GM12878 (cell line): ENCODE results near the gene ETFBKMT. TPM values are rescaled to one million over a fixed set of nuclear protein-coding genes. Genes with fewer than 3 reads are reported as not detected.
A peak's percentile ranks its signal among the peaks of the same experiment; 100 is the strongest.

Experiments used
- BACH1 ChIP-seq: fragments of 450-650 bp; IDR thresholded peaks from 2 replicates; pipeline ENCODE4 v1.6.1; 2017; ENCODE audit warnings: mild to moderate bottlenecking, borderline replicate concordance
- CBFB ChIP-seq: IDR thresholded peaks from 2 replicates; pipeline ENCODE4 v1.6.1; 2016; ENCODE audit warnings: antibody characterized with exemption, low read depth
- CEBPB ChIP-seq, 2 experiments: fragments of 150-350 bp in 1 of 2; IDR thresholded peaks; 2 replicates each; pipeline ENCODE4 v1.6.1; 2012 to 2014; ENCODE audit warnings: low read depth in 2 of 2, low read length in 2 of 2, borderline replicate concordance in 1 of 2, inconsistent platforms in 1 of 2
- CHD2 ChIP-seq: IDR thresholded peaks from 2 replicates; pipeline ENCODE4 v1.6.1; 2011; ENCODE audit warnings: low read depth, low read length, improper control_type of control experiment, borderline replicate concordance
- MEF2B ChIP-seq: fragments of 450-650 bp; IDR thresholded peaks from 2 replicates; pipeline ENCODE4 v1.6.1; 2018; ENCODE audit warnings: mild to moderate bottlenecking, moderate library complexity; ENCODE audit not compliant: partially characterized antibody, poor library complexity, severe bottlenecking
- RFX5 ChIP-seq: IDR thresholded peaks from 2 replicates; pipeline ENCODE4 v1.6.1; 2011; ENCODE audit warnings: low read depth, low read length, improper control_type of control experiment
- SP1 ChIP-seq: IDR thresholded peaks from one replicate; pipeline ENCODE4 v1.6.1; 2011; ENCODE audit warnings: low read depth, low read length
- STAT3 ChIP-seq: IDR thresholded peaks from 2 replicates; pipeline ENCODE4 v1.6.1; 2011; ENCODE audit warnings: low read depth, low read length, improper control_type of control experiment
- TCF12 ChIP-seq: IDR thresholded peaks from 2 replicates; pipeline ENCODE4 v1.6.1; 2011; ENCODE audit warnings: low read depth, mild to moderate bottlenecking, low read length
- ZNF24 ChIP-seq: fragments of 450-650 bp; IDR thresholded peaks from 2 replicates; pipeline ENCODE4 v1.6.1; 2017; ENCODE audit warnings: antibody characterized with exemption, mild to moderate bottlenecking
- ZSCAN29 ChIP-seq: fragments of 450-650 bp; IDR thresholded peaks from 2 replicates; pipeline ENCODE4 v1.6.1; 2017; ENCODE audit warnings: mild to moderate bottlenecking, moderate library complexity
- polyA plus RNA-seq, 11 experiments: library from polyadenylated mRNA; depleted of rRNA in 4 of 11; unstranded in 6 of 11; stranded (reverse) in 5 of 11; fragments of >200 nt; fragmentation: Nextera tagmentation in 4 of 11; fragmentation: Illumina TruSeq in 1 of 11; extraction: Ambion mirVana in 4 of 11; extraction: Trizol in 1 of 11; gene quantifications; 1 replicate in 1 of 11; 2 replicates in 10 of 11; pipeline versions ENCODE4 v1.2.1 to v1.2.3, GENCODE V29; 2011 to 2016; ENCODE audit warnings: inconsistent platforms in 2 of 11, missing spikeins in 2 of 11, low read depth in 1 of 11
- total RNA-seq, 4 experiments: library from RNA; depleted of rRNA in 3 of 4; stranded (reverse); fragments of >200 nt in 3 of 4; fragmentation: Illumina TruSeq in 1 of 4; extraction: Trizol in 1 of 4; gene quantifications; 2 replicates each; pipeline versions ENCODE4 v1.2.1 to v1.2.3, GENCODE V29; 2013 to 2021
- TF ChIP-seq, protein P1 (sequence below), 3 experiments: IDR thresholded peaks in 2 of 3; conservative IDR thresholded peaks in 1 of 3; 2 replicates each; pipeline ENCODE4 v1.5.1; 2011; ENCODE audit warnings: low read depth in 3 of 3, low read length in 3 of 3, mild to moderate bottlenecking in 3 of 3, control low read depth in 2 of 3, moderate library complexity in 2 of 3, inconsistent platforms in 1 of 3, mixed read lengths in 1 of 3; ENCODE audit not compliant: control insufficient read depth in 2 of 3, insufficient read depth in 1 of 3; ENCODE audit errors: extremely low read depth in 1 of 3
- TF ChIP-seq, protein P2 (sequence below): fragments of 150-350 bp; IDR thresholded peaks from 2 replicates; pipeline ENCODE4 v1.6.1; 2014; ENCODE audit warnings: mild to moderate bottlenecking, low read depth, low read length
- TF ChIP-seq, protein P3 (sequence below): fragments of 450-650 bp; formaldehyde crosslinking; IDR thresholded peaks from 2 replicates; pipeline ENCODE4 v1.4.0; 2020; ENCODE audit warnings: mild to moderate bottlenecking, moderate library complexity
- TF ChIP-seq, protein P4 (sequence below): IDR thresholded peaks from 2 replicates; pipeline ENCODE4 v1.6.1; 2011; ENCODE audit warnings: borderline replicate concordance, low read depth, mild to moderate bottlenecking, moderate library complexity, mixed read lengths, low read length; ENCODE audit not compliant: insufficient read depth; ENCODE audit errors: extremely low read length
- TF ChIP-seq, protein P5 (sequence below): fragments of 450-650 bp; IDR thresholded peaks from 2 replicates; pipeline ENCODE4 v1.6.1; 2017; ENCODE audit warnings: mild to moderate bottlenecking, moderate library complexity

Gene ETFBKMT
- total and polyA plus RNA-seq, 10 of the 15 experiments (the other 5 are each of a cell fraction or from before 2014, with no cell fraction given), result 0.25 to 1.1 (median 0.65) TPM

DNA sequence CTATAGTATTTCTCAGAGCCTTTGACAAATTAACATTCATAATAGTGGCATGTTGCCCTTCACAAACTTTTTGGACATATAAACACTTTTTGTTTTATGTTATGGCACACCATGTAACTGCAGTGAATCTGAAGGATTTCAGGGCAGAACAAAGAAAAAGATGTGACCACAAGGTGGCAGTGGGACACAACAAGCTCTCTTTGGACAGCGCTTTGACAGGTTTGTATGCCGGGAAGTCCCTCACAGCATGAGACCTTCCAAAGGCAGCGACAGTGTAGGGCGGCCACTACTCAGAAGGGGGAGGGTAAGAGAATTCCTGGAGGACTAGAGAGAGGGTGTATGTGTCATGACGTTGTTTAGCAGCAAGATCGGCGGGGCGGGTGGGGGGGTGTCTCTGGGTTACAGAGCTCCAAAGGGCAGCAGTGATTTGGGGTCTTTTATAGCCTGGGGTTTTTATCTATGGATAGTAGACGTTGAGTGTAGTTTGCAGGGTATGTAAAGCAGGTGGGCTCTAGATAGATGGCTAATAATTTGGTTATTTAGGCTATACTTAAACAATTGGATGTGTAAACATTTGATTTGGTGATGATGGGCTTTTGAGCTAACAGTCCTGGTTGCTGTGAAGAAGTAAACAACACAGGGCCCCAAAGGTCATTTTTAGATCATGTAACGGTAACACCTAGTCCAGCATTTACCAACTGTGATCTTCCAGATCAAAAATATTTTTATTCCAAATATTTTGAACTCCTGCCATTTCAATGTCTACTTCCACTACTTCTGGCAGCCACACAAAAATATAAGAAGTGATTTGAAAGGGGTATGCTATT is 22.9 kb downstream of the ETFBKMT start (continued):
- TF ChIP-seq, protein P1, sequence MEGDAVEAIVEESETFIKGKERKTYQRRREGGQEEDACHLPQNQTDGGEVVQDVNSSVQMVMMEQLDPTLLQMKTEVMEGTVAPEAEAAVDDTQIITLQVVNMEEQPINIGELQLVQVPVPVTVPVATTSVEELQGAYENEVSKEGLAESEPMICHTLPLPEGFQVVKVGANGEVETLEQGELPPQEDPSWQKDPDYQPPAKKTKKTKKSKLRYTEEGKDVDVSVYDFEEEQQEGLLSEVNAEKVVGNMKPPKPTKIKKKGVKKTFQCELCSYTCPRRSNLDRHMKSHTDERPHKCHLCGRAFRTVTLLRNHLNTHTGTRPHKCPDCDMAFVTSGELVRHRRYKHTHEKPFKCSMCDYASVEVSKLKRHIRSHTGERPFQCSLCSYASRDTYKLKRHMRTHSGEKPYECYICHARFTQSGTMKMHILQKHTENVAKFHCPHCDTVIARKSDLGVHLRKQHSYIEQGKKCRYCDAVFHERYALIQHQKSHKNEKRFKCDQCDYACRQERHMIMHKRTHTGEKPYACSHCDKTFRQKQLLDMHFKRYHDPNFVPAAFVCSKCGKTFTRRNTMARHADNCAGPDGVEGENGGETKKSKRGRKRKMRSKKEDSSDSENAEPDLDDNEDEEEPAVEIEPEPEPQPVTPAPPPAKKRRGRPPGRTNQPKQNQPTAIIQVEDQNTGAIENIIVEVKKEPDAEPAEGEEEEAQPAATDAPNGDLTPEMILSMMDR (IDR thresholded peaks at IDR 0.05 in 2 of 3, conservative IDR thresholded peaks at IDR 0.05 in 1 of 3; ENCODE audit: control insufficient read depth in 2 of 3, extremely low read depth in 1 of 3, insufficient read depth in 1 of 3, low read depth in 3 of 3, low read length in 3 of 3), result peak; percentile 77 to 93 (median 86)
- no peak for TF ChIP-seq CEBPB (IDR thresholded peaks at IDR 0.05; ENCODE audit: borderline replicate concordance in 1 of 2, low read depth in 2 of 2, low read length in 2 of 2)
- TF ChIP-seq, protein P2, sequence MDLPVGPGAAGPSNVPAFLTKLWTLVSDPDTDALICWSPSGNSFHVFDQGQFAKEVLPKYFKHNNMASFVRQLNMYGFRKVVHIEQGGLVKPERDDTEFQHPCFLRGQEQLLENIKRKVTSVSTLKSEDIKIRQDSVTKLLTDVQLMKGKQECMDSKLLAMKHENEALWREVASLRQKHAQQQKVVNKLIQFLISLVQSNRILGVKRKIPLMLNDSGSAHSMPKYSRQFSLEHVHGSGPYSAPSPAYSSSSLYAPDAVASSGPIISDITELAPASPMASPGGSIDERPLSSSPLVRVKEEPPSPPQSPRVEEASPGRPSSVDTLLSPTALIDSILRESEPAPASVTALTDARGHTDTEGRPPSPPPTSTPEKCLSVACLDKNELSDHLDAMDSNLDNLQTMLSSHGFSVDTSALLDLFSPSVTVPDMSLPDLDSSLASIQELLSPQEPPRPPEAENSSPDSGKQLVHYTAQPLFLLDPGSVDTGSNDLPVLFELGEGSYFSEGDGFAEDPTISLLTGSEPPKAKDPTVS, result no peak
- TF ChIP-seq ZSCAN29, result no peak
- TF ChIP-seq BACH1, result no peak
- TF ChIP-seq ZNF24, result peak; percentile 31; the same call in 1 of the 2 replicates
- TF ChIP-seq TCF12, result 0 out of 2 replicates have a peak, but pooled peaks have one; percentile 11
- TF ChIP-seq STAT3, result no peak
- TF ChIP-seq MEF2B, result no peak
- TF ChIP-seq, protein P3, sequence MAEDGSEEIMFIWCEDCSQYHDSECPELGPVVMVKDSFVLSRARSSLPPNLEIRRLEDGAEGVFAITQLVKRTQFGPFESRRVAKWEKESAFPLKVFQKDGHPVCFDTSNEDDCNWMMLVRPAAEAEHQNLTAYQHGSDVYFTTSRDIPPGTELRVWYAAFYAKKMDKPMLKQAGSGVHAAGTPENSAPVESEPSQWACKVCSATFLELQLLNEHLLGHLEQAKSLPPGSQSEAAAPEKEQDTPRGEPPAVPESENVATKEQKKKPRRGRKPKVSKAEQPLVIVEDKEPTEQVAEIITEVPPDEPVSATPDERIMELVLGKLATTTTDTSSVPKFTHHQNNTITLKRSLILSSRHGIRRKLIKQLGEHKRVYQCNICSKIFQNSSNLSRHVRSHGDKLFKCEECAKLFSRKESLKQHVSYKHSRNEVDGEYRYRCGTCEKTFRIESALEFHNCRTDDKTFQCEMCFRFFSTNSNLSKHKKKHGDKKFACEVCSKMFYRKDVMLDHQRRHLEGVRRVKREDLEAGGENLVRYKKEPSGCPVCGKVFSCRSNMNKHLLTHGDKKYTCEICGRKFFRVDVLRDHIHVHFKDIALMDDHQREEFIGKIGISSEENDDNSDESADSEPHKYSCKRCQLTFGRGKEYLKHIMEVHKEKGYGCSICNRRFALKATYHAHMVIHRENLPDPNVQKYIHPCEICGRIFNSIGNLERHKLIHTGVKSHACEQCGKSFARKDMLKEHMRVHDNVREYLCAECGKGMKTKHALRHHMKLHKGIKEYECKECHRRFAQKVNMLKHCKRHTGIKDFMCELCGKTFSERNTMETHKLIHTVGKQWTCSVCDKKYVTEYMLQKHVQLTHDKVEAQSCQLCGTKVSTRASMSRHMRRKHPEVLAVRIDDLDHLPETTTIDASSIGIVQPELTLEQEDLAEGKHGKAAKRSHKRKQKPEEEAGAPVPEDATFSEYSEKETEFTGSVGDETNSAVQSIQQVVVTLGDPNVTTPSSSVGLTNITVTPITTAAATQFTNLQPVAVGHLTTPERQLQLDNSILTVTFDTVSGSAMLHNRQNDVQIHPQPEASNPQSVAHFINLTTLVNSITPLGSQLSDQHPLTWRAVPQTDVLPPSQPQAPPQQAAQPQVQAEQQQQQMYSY, result no peak
- TF ChIP-seq RFX5, result no peak
- TF ChIP-seq, protein P4, sequence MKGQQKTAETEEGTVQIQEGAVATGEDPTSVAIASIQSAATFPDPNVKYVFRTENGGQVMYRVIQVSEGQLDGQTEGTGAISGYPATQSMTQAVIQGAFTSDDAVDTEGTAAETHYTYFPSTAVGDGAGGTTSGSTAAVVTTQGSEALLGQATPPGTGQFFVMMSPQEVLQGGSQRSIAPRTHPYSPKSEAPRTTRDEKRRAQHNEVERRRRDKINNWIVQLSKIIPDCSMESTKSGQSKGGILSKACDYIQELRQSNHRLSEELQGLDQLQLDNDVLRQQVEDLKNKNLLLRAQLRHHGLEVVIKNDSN, result no peak
- TF ChIP-seq SP1, result peak; percentile 41
- 0 out of 2 replicates have a peak, but pooled peaks have one; percentile 71 for TF ChIP-seq CHD2
- TF ChIP-seq, protein P5, sequence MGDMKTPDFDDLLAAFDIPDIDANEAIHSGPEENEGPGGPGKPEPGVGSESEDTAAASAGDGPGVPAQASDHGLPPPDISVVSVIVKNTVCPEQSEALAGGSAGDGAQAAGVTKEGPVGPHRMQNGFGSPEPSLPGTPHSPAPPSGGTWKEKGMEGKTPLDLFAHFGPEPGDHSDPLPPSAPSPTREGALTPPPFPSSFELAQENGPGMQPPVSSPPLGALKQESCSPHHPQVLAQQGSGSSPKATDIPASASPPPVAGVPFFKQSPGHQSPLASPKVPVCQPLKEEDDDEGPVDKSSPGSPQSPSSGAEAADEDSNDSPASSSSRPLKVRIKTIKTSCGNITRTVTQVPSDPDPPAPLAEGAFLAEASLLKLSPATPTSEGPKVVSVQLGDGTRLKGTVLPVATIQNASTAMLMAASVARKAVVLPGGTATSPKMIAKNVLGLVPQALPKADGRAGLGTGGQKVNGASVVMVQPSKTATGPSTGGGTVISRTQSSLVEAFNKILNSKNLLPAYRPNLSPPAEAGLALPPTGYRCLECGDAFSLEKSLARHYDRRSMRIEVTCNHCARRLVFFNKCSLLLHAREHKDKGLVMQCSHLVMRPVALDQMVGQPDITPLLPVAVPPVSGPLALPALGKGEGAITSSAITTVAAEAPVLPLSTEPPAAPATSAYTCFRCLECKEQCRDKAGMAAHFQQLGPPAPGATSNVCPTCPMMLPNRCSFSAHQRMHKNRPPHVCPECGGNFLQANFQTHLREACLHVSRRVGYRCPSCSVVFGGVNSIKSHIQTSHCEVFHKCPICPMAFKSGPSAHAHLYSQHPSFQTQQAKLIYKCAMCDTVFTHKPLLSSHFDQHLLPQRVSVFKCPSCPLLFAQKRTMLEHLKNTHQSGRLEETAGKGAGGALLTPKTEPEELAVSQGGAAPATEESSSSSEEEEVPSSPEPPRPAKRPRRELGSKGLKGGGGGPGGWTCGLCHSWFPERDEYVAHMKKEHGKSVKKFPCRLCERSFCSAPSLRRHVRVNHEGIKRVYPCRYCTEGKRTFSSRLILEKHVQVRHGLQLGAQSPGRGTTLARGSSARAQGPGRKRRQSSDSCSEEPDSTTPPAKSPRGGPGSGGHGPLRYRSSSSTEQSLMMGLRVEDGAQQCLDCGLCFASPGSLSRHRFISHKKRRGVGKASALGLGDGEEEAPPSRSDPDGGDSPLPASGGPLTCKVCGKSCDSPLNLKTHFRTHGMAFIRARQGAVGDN, result no peak
- no peak for TF ChIP-seq CBFB
